Breast epithelium (tissue), 4 donors: ENCODE data around the gene NCKAP5. TPM values are rescaled to one million over a fixed set of nuclear protein-coding genes. Genes with fewer than 3 reads are reported as not detected.

Experiments
- DNase-seq, 2 donors: peaks; one replicate each; pipeline ENCODE4 v3.0.0-alpha.2; 2019; ENCODE audit warnings: low spot score in 2 of 2
- H3K27ac ChIP-seq, 2 donors: fragments of 200-600 bp; sonication (generic) in 1 of 2; one replicate each; pipeline ENCODE4 v1.5.1; 2016 to 2019; ENCODE audit warnings: mild to moderate bottlenecking in 1 of 2
- H3K27me3 ChIP-seq, 2 donors: fragments of 200-600 bp; sonication (generic) in 1 of 2; one replicate each; pipeline versions ENCODE4 v1.5.1 to v1.6.0; 2017 to 2019; ENCODE audit warnings: control low read depth in 1 of 2, mild to moderate bottlenecking in 1 of 2
- H3K36me3 ChIP-seq: fragments of 200-600 bp; one replicate; pipeline ENCODE4 v1.5.1; 2019
- H3K4me1 ChIP-seq, 2 donors: fragments of 200-600 bp; sonication (generic); one replicate each; pipeline ENCODE4 v1.5.1; 2016 to 2019; ENCODE audit warnings: control low read depth in 1 of 2
- H3K4me3 ChIP-seq, 3 donors: fragments of 200-600 bp; sonication (generic); 1 replicate in 2 of 3; 2 replicates in 1 of 3; pipeline ENCODE4 v1.5.1; 2016 to 2019; ENCODE audit warnings: mild to moderate bottlenecking in 3 of 3, moderate library complexity in 2 of 3
- H3K9me3 ChIP-seq, 2 donors: fragments of 200-600 bp; sonication (generic) in 1 of 2; one replicate each; pipeline ENCODE4 v1.5.1; 2016 to 2019; ENCODE audit warnings: control low read depth in 1 of 2
- POLR2A ChIP-seq: fragments of 450-650 bp; IDR thresholded peaks from one replicate; pipeline ENCODE4 v1.6.1; 2016; ENCODE audit warnings: antibody characterized with exemption, mild to moderate bottlenecking, moderate library complexity
- POLR2AphosphoS5 ChIP-seq, 3 donors: sonication (generic); formaldehyde crosslinking; IDR thresholded peaks; one replicate each; pipeline ENCODE4 v1.6.1; 2017; ENCODE audit warnings: antibody characterized with exemption in 3 of 3
- intact Hi-C: fragments of 100-400 bp; cut with DNase I; formaldehyde crosslinking; loops from one replicate; pipeline ENCODE4 v1.15.1; 2023; ENCODE audit warnings: low total_unique reads
- total RNA-seq, 3 donors: library from RNA; depleted of rRNA; stranded (reverse); fragments of >200 nt; gene quantifications; one replicate each; pipeline ENCODE4 v1.1.0, GENCODE V29; 2016
- TF ChIP-seq, protein P1 (sequence below), 3 donors: fragments of 450-650 bp; IDR thresholded peaks; one replicate each; pipeline ENCODE4 v1.5.1; 2016 to 2017; ENCODE audit warnings: antibody characterized with exemption in 3 of 3, mild to moderate bottlenecking in 3 of 3, moderate library complexity in 3 of 3

The NCKAP5 gene
- total RNA-seq, 3 donors from 2014 or later = 1.1 to 10.5 (median 6.1) TPM

DNA sequence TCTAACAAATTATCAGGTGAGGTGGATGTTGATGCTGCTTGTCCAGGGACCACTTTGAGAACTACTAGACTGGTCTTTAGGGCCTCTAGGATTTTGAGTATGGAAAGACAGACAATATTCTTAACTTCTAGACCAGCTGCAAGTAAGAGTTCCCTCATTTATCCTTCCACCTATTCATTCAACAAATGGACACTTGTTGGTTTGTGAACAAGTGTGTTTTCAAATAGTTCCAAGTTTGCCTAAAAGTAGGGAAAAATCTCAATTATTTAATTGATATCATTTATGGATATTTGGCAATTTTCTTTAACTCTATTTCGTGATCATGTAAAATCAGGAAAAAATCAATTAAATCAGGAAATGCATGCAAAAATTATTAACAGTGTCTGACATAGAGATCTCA, 245.4 kb downstream of the NCKAP5 start:
- Histone ChIP-seq H3K27me3 (no peaks in the 10 kb centered on the region), H3K27ac (no peak overlapping the region), H3K9me3 (no peaks in the 10 kb centered on the region), H3K4me3 (no peak overlapping the region), H3K36me3 (no peaks in the 10 kb centered on the region), H3K4me1 (no peaks in the 10 kb centered on the region)
- TF ChIP-seq, protein P1, sequence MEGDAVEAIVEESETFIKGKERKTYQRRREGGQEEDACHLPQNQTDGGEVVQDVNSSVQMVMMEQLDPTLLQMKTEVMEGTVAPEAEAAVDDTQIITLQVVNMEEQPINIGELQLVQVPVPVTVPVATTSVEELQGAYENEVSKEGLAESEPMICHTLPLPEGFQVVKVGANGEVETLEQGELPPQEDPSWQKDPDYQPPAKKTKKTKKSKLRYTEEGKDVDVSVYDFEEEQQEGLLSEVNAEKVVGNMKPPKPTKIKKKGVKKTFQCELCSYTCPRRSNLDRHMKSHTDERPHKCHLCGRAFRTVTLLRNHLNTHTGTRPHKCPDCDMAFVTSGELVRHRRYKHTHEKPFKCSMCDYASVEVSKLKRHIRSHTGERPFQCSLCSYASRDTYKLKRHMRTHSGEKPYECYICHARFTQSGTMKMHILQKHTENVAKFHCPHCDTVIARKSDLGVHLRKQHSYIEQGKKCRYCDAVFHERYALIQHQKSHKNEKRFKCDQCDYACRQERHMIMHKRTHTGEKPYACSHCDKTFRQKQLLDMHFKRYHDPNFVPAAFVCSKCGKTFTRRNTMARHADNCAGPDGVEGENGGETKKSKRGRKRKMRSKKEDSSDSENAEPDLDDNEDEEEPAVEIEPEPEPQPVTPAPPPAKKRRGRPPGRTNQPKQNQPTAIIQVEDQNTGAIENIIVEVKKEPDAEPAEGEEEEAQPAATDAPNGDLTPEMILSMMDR (IDR thresholded peaks at IDR 0.05) = no peak
- TF ChIP-seq POLR2AphosphoS5 (IDR thresholded peaks at IDR 0.05) = no peak
- no peak for TF ChIP-seq POLR2A
- DNase-seq = no peak
- intact Hi-C loops = no loop called here

DNA sequence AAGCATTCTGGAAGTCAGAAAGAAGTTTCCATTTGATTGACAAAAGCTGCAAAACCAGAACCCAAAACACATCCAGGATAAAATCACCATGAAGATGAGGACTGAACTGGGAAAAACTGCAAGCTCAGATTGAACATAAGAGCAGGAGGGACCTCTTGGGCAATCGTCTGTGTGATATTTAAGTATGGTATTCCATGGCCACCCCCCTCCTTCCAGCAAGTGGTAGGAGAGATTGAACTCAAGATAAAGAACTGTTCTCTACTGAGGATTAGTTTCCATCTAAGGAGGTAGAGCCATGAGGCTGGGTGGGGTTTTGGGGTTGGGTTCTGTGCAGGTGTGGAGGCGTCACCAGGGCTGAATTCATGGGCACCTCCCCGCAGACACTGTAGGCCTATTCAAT, 251.1 kb downstream of the NCKAP5 start:
- Histone ChIP-seq H3K4me1 (no peaks in the 10 kb centered on the region), H3K4me3 (no peak overlapping the region), H3K9me3 (no peaks in the 10 kb centered on the region), H3K27ac (no peak overlapping the region), H3K27me3 (no peaks in the 10 kb centered on the region), H3K36me3 (no peaks in the 10 kb centered on the region)
- DNase-seq = no peak
- TF ChIP-seq POLR2A (no peak), POLR2AphosphoS5 (IDR thresholded peaks at IDR 0.05) (no peak)
- TF ChIP-seq, protein P1 (IDR thresholded peaks at IDR 0.05) = no peak
- intact Hi-C loops = no loop called here

DNA sequence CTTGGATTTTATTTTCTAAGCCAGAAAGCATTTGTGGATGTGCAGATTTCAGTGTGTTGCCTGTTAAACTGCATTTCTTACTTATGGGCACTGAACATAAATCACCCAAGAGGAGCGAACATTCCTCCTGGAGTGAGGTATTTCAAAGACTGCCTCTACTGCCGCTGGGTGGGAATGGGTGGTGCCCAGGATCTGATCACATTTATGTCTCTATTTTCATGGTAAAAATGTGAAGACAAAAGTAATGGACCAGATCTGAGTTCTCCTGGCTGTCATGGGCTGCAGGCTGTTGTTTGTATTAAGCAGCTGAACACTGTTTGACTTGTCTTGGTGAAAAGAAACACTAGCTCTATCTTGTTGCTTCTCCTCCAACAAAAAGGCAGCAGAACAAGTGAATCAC, 251.7 kb downstream of the NCKAP5 start:
- intact Hi-C loops = no loop called here
- DNase-seq = no peak
- H3K27me3 ChIP-seq = no peaks in the 10 kb centered on the region
- no peaks in the 10 kb centered on the region for H3K4me1 ChIP-seq
- TF ChIP-seq, protein P1 (IDR thresholded peaks at IDR 0.05) = no peak
- TF ChIP-seq POLR2AphosphoS5 (IDR thresholded peaks at IDR 0.05) (no peak), POLR2A (no peak)
- H3K9me3 ChIP-seq = no peaks in the 10 kb centered on the region
- no peaks in the 10 kb centered on the region for H3K36me3 ChIP-seq
- no peak overlapping the region for H3K27ac ChIP-seq
- H3K4me3 ChIP-seq = no peak overlapping the region

DNA sequence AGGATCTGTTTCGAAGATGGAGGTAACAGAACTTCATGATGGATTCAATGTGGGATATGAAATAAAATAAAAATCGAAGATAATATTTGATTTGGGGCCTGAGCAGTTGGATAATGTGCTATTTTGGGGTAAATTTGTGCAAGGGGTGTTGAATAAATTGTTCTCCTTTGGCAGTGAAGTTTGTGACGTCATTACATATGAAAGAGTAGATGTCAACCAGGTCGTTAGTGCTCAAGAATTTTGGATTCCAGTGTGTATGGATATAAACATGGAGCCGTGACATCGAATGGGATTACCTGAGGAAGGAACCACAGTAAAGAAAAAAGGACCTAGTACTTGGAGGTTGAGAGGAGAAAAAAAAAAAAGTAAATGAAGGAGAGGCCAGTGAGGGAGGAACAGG, 253.0 kb downstream of the NCKAP5 start:
- TF ChIP-seq POLR2AphosphoS5 (IDR thresholded peaks at IDR 0.05) (no peak), POLR2A (no peak)
- TF ChIP-seq, protein P1 (IDR thresholded peaks at IDR 0.05) = no peak
- H3K9me3 ChIP-seq = no peaks in the 10 kb centered on the region
- H3K27ac ChIP-seq = no peak overlapping the region
- no peaks in the 10 kb centered on the region for H3K36me3 ChIP-seq
- H3K4me1 ChIP-seq = no peaks in the 10 kb centered on the region
- no peak for DNase-seq
- H3K4me3 ChIP-seq = no peak overlapping the region
- no peaks in the 10 kb centered on the region for H3K27me3 ChIP-seq
- intact Hi-C loops = no loop called here

DNA sequence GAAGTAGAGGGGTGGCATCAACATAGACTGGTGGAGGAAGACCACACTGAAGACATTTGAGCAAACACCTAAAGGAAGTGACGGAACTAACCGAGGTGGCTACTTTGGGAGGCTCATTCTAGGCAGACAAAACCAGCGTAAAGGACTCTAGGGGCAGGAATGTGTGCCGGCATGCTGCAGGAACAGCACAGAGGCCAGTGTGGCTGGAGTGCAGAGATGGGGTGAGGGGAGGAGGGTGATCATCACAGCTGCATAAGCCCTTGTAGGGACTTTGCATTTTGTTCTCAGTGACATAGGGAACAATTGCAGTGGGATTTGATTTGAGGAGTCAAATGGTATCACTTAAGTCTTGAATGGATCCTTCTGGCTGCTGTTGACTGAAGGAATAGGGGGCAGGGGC, 253.5 kb downstream of the NCKAP5 start:
- no peaks in the 10 kb centered on the region for H3K36me3 ChIP-seq
- no peak overlapping the region for H3K4me3 ChIP-seq
- TF ChIP-seq POLR2A = no peak
- no peak for TF ChIP-seq POLR2AphosphoS5 (IDR thresholded peaks at IDR 0.05)
- no peaks in the 10 kb centered on the region for H3K27me3 ChIP-seq
- no peaks in the 10 kb centered on the region for H3K4me1 ChIP-seq
- intact Hi-C loops = no loop called here
- no peak for DNase-seq
- no peaks in the 10 kb centered on the region for H3K9me3 ChIP-seq
- no peak overlapping the region for H3K27ac ChIP-seq
